HCEC 1CT (cell line): ENCODE results near the gene CD79A.
"Not testable (repeated sequence)": the region's sequence is repeated elsewhere in the genome, so short reads cannot be mapped to it uniquely, and the experiment has no call there.

Experiments used
- DNase-seq: peaks from one replicate; pipeline ENCODE4 v3.0.0-alpha.2; 2017

Gene CD79A

DNA sequence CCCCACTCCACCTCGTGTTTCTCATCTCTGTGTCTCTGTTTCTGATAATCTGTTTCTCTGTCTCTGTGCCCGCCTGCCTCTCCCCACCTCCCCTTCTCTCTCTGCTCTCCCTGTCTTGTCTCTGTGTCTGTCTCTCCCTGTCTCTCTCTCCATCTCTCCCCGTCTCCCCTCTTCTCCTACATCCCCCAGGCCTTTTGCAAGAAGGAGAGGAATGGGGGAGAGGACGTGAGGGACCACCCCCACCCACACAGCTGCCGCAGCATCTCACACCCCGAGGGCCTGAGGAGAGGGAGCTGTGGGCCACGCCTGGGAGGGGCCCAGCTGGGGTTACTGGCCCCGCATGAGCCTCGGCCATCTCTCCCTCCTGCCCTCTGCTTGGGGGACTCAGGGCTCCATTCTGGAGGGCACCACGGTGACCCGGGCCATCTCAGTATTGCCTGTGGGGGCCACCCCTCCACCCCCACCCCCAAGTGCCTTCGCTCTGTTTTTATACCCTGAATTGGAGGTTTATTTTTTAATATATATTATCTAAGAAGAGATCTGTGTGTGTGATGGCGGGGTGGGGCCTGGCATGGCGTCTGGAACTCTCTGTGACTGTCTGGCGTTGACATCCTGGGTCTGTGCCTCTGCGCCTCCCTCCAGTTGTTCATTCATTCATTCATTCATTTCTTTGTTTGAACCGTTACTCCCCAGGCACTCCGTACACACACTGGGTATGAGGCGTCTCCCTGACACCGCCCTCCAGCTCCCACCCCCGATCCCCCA is 30.0 kb downstream of the CD79A start:
- no peak for DNase-seq

- DNase-seq, result no peak
Observed at GRCh38 chr19:41907994-41908615, 31.0 kb downstream of the CD79A start.

- DNase-seq, result no peak
Observed at GRCh38 chr19:41908724-41909464, 31.8 kb downstream of the CD79A start.

GRCh38 chr19:41909706-41910105 is 32.6 kb downstream of the CD79A start:
- DNase-seq, result no peak

- DNase-seq, result no peak
Observed at GRCh38 chr19:41910240-41910991, 33.3 kb downstream of the CD79A start.

GRCh38 chr19:41910992-41911888 is 34.2 kb downstream of the CD79A start:
- no peak for DNase-seq

DNA sequence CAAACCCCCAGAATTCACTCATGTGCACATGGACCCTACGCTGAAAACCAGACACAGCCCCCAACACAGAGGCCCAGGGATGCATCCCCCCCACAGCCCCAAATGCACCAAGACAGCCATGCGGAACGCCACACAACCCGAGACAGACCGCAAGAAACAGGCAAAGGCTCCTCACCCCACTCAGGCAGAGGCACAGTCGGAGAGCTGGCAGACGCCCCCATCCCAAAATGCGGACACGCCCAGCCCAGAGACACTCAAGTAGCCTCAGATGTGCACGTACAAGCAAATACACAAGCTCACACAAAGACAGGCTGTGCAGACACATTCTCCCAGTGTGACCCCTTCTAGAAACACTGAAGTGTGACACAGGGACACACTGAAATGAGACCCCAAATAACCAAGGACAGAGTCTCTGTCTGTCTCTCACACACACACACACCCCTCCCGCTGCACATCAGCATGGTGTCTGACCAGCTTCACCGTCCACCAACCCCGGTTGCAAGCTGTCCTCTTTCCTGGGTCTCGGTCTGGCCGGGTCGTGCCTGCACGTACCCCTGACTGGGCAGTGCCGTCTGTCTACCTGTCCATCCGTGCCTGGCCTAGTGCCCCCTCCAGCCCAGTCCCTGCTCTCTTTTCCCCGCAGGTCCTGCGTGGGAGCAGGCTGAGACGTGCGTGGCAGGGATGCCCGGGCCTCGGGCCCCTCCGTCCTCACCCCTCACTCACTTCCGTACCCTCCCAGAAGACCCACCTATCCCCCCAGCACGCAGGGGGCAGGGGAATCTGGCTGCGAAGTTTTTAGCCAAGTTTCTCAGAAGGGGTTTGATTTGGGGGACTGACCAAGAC is 35.0 kb downstream of the CD79A start:
- no peak for DNase-seq

DNA sequence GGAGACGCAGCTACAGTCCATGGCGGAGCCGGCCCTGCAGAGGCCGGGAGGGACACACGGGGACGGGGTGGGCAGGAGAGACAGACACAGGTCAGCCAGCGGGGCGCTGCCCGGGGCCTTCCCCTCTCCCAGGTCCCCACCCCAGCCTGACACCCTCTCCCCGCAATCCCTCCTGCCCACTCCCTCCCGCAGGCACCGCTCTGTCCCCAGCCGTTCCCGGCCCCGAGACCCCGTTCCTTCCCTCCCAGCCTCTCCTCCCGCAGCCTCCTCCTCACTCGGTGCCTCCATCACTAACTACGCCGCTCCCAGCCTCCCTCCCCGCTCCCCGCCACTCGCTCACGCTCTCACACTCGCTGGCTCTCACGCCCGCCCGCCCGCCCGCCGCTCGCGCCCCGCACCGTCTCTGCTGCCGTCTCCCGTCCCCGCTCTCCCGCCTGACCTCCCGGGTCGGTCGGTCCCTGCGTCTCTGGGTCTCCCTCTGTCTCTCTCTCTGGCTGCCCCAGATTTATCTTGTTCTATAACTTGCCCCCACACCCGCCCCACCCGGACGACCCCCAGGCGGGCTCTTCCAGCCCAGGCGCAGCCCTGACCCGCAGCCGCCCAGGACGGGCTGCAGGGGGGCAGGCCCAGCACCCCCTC is 35.9 kb downstream of the CD79A start:
- no peak for DNase-seq

DNA sequence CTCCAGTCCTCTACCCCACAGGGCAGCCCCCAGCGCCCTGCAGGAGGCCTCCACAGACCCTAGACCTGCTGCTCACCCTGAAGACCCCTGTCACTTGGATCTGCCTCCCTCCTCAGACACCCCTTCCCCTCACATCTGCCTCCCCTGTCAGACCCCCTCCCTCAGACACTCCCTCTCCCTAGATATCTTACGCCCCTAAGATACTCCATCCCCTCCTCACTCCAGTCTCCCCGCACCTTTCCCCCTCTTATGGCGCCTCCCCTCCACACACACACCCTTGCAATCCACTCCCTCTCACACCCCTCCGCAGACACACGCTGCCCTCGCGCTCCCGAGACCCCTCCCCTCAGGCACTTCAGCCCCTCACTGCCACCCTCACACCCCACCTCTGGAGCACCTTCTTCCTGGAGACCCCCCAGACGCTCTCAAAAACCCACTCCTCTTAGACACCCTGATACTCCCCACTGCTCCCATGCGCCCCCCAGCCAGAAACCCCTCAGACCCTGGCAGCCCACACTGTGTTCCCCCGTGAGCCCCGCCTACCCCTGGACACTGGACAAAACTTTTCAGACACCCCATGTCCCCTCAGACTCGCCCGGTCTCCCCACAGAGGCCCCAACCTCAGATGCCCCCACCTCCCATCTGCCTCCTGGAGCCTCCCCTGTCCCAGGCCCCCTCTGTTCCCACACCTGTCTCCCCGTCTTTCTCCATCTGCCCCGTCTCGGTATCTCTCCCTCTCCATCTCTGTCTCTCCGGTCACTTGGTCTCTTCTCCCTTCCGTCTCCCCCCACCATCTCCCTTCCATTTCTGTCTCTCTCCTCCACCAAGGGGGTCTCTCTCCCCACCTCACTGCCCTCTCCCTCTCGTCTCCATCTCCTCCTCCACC is 36.7 kb downstream of the CD79A start:
- no peak for DNase-seq

DNA sequence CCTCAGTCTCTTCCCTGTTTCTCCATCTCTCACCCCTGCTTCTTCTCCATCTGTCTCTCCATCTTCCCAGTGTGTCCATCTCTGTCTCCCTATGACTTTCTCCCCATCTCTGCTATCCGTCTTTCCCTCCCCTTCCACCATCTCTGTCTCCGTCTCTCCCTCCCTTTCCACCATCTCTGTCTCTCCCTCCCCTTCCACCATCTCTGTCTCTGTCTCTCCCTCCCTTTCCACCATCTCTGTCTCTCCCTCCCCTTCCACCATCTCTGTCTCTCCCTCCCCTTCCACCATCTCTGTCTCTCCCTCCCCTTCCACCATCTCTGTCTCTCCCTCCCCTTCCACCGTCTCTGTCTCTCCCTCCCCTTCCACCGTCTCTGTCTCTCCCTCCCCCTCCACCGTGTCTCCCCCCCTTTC is 37.4 kb downstream of the CD79A start:
- DNase-seq, result not testable (repeated sequence)

DNA sequence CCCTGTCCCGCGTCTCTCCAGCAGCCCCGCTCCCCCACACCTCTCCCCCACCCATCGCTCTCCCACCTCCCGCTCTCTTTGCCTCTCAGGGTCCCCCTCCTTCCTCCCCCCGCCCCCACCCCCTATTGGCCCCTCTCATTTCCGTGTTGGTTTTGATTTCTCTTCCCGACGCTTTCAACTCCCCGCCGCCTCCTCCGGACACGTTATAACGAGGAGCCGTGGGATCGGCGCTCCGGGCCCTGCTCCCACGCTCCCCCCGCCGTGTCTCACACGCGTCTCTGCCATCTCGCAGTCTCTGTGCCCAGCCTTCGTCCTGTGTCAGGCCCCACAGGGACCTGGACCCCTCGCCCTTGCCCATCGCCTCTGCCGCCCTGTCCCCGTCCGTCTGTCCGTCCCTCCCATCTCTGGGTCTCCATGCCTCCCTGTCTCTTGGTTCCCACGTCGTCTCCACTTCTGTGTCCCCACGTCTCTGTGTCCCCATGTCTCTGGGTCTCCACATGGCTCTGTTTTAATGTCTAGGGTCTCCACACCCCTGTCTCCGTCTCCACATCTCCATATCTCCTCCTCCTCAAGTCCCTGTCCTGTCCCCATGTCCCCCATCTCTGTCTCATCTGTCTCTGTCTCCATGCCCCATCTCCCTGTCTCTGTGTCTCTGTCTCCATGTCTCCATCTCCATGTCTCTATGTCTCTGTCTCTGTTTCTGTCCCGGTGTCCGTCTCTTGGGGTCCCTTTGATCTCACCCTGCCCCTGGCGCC is 38.1 kb downstream of the CD79A start:
- DNase-seq, result no peak

DNA sequence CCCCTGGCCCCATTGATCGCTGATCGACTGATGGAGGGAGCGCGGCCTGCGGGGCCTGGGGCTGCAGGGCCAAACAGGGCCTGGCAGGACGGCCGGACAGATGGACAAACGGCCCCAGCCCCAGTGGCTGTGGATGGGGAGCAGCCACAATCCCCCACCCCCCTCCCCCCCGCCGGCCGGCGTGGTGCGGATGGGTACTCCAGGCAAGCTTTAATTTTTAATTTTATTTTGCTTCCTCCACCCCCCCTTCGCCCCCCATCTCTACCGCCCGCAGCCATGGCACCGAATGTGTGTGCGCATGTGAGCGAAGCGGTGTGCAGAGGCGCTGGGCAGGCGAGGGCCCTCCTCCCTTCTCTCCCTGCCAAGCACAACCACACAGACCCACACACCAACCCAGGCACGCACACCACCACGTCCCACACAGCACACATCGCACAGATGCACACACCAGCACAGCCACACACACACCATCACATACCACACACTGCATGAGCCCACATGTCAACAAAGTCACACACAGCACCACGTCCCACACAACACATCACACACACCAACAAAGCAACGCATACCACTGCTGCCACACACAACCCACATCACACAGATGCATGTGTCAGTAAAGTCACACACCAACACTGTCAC is 38.8 kb downstream of the CD79A start:
- DNase-seq, result no peak

DNA sequence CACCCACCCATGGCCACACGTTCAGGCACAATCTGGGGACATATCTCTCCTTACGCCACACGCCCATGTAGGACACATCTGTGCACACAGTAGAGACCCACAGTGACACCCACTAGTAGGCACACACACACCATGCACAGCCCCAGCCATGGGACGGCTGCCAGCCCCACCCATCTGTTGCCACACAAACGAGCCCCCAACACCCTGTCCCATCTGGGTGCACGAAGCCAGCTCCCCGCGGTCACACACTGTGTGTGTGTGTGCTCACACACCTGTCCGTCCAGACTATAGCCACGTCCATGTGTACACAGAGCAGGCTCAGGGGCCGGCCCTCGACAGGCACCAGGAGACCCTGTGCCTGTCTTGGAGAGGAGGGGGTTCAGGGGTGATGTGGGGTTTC is 40.6 kb downstream of the CD79A start:
- DNase-seq, result no peak

DNA sequence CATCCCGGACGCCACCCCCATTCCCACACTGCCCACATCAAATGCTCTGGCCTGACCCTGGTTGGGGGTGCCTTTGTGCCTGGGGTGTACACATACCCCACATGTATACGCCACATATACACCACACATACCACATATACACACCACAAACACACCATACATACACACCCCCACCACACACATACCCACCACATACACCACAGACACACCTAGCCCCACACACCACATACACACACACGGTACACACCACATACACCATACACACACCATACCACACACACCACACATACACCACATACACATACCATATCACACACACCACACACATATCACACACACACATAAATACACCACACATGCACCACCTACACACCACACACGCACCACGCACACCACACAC is 41.0 kb downstream of the CD79A start:
- no peak for DNase-seq

DNA sequence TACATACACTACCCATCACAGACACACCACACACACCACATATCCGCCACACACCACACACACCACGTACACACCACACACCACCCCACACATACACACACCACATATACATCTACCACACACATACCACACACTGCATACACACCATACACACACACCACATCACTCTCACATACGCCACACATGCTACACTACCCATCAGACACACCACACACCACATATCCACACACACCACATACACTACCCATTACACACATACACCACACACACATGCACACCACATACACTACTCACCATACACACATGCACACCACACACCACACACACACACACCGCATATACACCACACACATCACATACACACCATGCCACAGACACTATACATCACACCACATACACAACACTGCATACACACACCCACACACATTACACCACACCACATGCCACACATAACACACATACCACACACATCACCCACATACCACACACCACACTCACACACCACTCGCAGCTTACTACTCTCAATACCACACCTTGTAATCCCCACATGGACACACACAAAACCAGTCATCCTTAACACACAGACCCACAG is 41.7 kb downstream of the CD79A start:
- DNase-seq, result no peak

GRCh38 chr19:41919948-41920712 is 43.1 kb downstream of the CD79A start:
- DNase-seq, result no peak
